Measurements from ENCODE around the gene F2R.

The F2R gene

GRCh38 chr5:76694317-76694716 is 21.6 kb upstream of the F2R start:
- TF ChIP-seq CTCF (IDR thresholded peaks at IDR 0.05; ENCODE audit: extremely low read depth, insufficient read depth, missing control alignments): no peak
- DNase-seq (ENCODE audit: low spot score): no peak
- in situ Hi-C loops (cut with MboI; ENCODE audit: low pct_unique_long_range_greater_than_20kb, low sequenced_read_pairs, unreplicated experiment): no loop called here

DNA sequence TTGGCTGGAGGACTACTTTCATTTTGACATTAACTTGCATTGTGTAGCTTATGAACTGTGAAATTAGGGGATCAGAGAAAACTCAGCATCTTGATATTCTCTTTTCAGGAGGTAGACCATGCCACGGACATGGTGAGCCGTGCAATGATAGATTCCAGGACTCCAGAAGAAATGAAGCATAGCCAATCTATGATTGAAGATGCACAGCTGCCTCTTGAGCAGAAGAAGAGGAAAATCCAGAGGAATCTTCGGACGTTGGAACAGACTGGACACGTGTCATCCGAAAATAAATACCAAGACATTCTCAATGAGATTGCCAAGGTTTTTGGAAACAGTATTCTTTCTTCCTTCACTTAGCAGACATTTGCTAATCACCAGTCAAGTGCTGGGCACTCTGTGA is 20.6 kb upstream of the F2R start:
- no peak for DNase-seq (ENCODE audit: low spot score)
- no peak for TF ChIP-seq CTCF (IDR thresholded peaks at IDR 0.05; ENCODE audit: extremely low read depth, insufficient read depth, missing control alignments)
- in situ Hi-C loops (cut with MboI; ENCODE audit: low pct_unique_long_range_greater_than_20kb, low sequenced_read_pairs, unreplicated experiment): no loop called here

DNA sequence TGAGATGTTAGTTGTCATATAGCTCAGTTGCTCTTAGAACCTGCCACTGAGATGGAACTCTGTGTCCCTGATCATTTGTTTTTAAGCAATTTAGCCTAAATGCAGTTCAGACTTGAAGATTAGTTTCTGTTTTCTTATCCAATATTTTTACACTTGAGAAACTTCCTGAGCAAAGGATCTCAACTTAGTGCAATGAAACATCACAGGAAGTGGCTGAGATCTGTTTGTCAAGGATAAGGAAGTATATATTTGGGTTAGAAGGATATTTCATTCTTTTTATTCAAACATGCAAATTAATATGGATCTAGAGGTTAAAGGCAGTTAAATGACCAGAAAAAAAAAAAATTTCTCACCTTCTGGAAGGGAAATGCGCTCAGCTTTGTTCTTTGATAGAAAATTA is 19.7 kb upstream of the F2R start:
- in situ Hi-C loops (cut with MboI; ENCODE audit: low pct_unique_long_range_greater_than_20kb, low sequenced_read_pairs, unreplicated experiment): no loop called here
- no peak for DNase-seq (ENCODE audit: low spot score)

GRCh38 chr5:76697670-76698069 is 18.3 kb upstream of the F2R start:
- in situ Hi-C loops (cut with MboI; ENCODE audit: low pct_unique_long_range_greater_than_20kb, low sequenced_read_pairs, unreplicated experiment): no loop called here
- no peak for DNase-seq (ENCODE audit: low spot score)
- TF ChIP-seq CTCF (IDR thresholded peaks at IDR 0.05; ENCODE audit: extremely low read depth, insufficient read depth, missing control alignments): no peak

More for the DNA sequence above, 19.7 kb upstream of the F2R start:
- TF ChIP-seq CTCF (IDR thresholded peaks at IDR 0.05; ENCODE audit: extremely low read depth, insufficient read depth, missing control alignments): no peak

- in situ Hi-C loops (cut with MboI; ENCODE audit: low pct_unique_long_range_greater_than_20kb, low sequenced_read_pairs, unreplicated experiment): no loop called here
- TF ChIP-seq CTCF (IDR thresholded peaks at IDR 0.05; ENCODE audit: extremely low read depth, insufficient read depth, missing control alignments): no peak
- DNase-seq (ENCODE audit: low spot score): no peak
Observed at GRCh38 chr5:76700571-76700970, 15.4 kb upstream of the F2R start.

DNA sequence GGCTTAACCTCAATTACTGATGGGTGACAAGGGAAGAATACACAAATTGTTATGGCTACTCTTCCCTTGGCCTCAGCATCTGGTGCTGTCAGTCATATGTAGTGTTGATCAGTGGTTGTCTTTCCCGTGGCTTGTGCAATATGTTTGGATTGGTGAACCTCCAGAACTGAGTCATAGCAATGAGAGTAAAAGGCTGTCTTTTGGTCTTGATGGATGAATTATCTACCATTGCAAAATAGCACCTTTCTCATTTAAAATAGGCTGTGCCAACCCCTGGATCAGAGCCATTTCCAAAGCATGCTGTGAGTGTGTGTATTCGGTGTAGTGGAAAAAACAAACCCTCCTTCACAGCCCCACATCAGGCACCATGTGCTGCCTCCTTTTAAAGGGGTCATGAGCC is 14.6 kb upstream of the F2R start:
- no peak for DNase-seq (ENCODE audit: low spot score)
- TF ChIP-seq CTCF (IDR thresholded peaks at IDR 0.05; ENCODE audit: extremely low read depth, insufficient read depth, missing control alignments): no peak
- in situ Hi-C loops (cut with MboI; ENCODE audit: low pct_unique_long_range_greater_than_20kb, low sequenced_read_pairs, unreplicated experiment): no loop called here

- in situ Hi-C loops (cut with MboI; ENCODE audit: low pct_unique_long_range_greater_than_20kb, low sequenced_read_pairs, unreplicated experiment): no loop called here
- no peak for TF ChIP-seq CTCF (IDR thresholded peaks at IDR 0.05; ENCODE audit: extremely low read depth, insufficient read depth, missing control alignments)
- no peak for DNase-seq (ENCODE audit: low spot score)
Observed at GRCh38 chr5:76703707-76704106, 12.2 kb upstream of the F2R start.
